Measurements from ENCODE around the gene HSP90B1. TPM values are rescaled to one million over a fixed set of nuclear protein-coding genes. Genes with fewer than 3 reads are reported as not detected.

The HSP90B1 gene
- total RNA-seq, 2 donors from 2014 or later = 662 to 1,207 TPM

DNA sequence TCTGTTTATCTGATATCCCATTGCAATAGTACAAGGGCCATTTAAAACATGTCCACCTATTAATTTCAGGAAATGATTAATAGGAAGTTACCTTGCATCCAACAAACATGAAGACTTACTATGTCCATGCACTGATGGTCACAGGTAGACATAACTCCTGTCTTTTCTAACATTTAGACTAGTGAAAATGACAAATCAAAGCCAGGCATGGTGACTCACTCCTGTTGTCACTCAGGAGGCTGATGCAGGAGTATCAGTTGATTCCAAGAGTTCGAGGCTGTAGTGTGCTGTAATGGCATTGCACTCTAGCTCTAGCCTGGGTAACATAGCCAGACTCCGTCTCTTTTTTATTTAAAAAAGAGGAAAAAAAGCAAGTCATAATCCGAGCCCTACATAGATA, 14.8 kb downstream of the HSP90B1 start:
- no peak overlapping the region for H3K4me3 ChIP-seq
- H3K4me1 ChIP-seq = no peaks in the 10 kb centered on the region
- H3K9me3 ChIP-seq = no peaks in the 10 kb centered on the region
- H3K27me3 ChIP-seq = no peaks in the 10 kb centered on the region
- intact Hi-C loops (cut with DNase I) = no loop called here
- DNase-seq = no peak
- H3K9ac ChIP-seq (ENCODE audit: low read depth in 2 of 2, low read length in 2 of 2) = no peak overlapping the region
- no peak overlapping the region for H3K27ac ChIP-seq
- TF ChIP-seq, protein P1, sequence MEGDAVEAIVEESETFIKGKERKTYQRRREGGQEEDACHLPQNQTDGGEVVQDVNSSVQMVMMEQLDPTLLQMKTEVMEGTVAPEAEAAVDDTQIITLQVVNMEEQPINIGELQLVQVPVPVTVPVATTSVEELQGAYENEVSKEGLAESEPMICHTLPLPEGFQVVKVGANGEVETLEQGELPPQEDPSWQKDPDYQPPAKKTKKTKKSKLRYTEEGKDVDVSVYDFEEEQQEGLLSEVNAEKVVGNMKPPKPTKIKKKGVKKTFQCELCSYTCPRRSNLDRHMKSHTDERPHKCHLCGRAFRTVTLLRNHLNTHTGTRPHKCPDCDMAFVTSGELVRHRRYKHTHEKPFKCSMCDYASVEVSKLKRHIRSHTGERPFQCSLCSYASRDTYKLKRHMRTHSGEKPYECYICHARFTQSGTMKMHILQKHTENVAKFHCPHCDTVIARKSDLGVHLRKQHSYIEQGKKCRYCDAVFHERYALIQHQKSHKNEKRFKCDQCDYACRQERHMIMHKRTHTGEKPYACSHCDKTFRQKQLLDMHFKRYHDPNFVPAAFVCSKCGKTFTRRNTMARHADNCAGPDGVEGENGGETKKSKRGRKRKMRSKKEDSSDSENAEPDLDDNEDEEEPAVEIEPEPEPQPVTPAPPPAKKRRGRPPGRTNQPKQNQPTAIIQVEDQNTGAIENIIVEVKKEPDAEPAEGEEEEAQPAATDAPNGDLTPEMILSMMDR (IDR thresholded peaks at IDR 0.05) = no peak
- peaks cover 53% of the 10 kb centered on the region for H3K36me3 ChIP-seq

DNA sequence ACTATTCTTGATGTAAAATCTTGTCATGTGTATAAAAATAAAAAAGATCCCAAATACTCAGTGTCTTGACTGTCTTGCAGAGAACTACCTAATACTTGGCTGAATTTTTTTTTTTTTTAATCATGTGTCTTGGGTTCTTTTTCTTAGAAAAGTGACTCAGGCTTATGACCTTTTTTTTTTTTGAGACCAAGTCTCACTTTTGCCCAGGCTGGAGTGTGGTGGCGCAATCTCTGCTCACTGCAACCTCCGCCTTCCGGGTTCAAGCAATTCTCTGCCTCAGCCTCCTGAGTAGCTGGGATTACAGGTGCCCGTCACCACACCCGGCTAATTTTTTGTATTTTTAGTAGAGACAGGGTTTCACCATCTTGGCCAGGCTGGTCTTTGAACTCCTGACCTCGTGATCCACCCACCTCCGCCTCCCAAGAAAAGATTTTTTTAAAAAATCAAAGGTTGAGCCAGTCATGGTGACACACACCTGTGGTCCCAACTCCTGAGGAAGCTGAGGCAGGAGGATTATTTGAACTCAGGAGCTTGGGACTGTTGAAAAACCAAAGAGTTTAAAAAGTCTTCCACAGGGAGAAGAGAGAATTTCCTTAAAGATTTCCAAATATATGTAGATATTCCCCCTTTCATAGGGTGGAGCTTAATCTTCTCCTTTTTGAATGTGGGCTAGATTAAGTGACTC, 17.8 kb downstream of the HSP90B1 start:
- DNase-seq = no peak
- Histone ChIP-seq H3K27ac (no peak overlapping the region), H3K27me3 (no peaks in the 10 kb centered on the region), H3K9ac (ENCODE audit: low read depth in 2 of 2, low read length in 2 of 2) (no peak overlapping the region), H3K4me3 (no peak overlapping the region), H3K4me1 (no peaks in the 10 kb centered on the region), H3K36me3 (peaks cover 44% of the 10 kb centered on the region), H3K9me3 (no peaks in the 10 kb centered on the region)
- TF ChIP-seq, protein P1 (IDR thresholded peaks at IDR 0.05) = no peak
- intact Hi-C loops (cut with DNase I) = no loop called here

DNA sequence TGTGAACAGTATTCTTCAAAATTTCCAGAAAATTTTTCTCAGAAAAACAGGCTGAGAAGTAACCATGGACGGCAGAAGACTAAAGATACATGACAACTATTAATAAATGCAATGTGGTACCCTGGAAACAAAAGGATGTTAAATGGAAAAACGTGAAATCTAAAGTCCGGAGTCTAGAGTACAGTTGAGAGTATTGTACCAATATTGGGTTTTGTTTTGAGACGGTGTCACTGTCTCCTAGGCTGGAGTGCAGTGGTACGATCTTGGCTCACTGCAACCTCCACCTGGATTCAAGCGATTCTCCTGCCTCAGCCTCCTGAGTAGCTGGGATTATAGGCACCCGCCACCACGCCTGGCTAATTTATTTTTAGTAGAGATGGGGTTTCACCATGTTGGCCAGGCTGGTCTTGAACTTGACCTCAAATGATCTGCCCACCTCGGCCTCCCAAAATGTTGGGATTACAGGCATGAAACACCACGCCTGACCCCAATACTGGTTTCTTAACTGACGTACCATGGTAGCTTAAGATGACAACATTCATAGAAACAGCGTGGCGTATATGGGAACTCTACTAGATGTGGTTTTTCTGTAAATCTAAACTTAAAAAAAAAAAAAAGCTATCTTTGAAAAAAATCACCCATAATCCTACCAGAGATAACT, 18.7 kb downstream of the HSP90B1 start:
- Histone ChIP-seq H3K27me3 (no peaks in the 10 kb centered on the region), H3K4me3 (no peak overlapping the region), H3K36me3 (peaks cover 37% of the 10 kb centered on the region), H3K27ac (no peak overlapping the region), H3K4me1 (no peaks in the 10 kb centered on the region), H3K9ac (ENCODE audit: low read depth in 2 of 2, low read length in 2 of 2) (no peak overlapping the region), H3K9me3 (no peaks in the 10 kb centered on the region)
- no peak for DNase-seq
- intact Hi-C loops (cut with DNase I) = no loop called here
- TF ChIP-seq, protein P1 (IDR thresholded peaks at IDR 0.05) = no peak

DNA sequence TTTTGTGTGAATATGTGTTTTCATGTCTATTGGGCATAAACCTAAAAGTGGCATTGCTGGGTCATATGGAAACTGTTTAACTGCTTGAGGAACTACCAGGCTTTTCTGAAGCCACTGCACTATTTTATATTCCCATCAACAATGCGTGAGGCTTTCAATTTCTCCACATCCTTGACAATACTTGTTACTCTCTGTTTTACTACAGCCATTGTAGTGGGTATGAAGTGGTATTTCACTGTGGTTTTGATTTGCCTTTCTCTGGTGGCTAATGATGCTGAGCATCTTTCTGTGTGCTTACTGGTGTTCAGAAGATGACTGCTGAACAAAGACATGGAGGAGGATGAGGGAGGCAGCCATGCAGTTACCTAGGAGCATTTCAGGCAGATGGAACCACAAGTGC, 22.3 kb downstream of the HSP90B1 start:
- peaks cover 4% of the 10 kb centered on the region for H3K4me1 ChIP-seq
- no peak overlapping the region for H3K9ac ChIP-seq (ENCODE audit: low read depth in 2 of 2, low read length in 2 of 2)
- TF ChIP-seq, protein P1 (IDR thresholded peaks at IDR 0.05) = no peak
- no peak overlapping the region for H3K4me3 ChIP-seq
- no peaks in the 10 kb centered on the region for H3K27me3 ChIP-seq
- DNase-seq = no peak
- intact Hi-C loops (cut with DNase I) = no loop called here
- no peaks in the 10 kb centered on the region for H3K9me3 ChIP-seq
- H3K36me3 ChIP-seq = peaks cover 12% of the 10 kb centered on the region
- H3K27ac ChIP-seq = no peak overlapping the region

DNA sequence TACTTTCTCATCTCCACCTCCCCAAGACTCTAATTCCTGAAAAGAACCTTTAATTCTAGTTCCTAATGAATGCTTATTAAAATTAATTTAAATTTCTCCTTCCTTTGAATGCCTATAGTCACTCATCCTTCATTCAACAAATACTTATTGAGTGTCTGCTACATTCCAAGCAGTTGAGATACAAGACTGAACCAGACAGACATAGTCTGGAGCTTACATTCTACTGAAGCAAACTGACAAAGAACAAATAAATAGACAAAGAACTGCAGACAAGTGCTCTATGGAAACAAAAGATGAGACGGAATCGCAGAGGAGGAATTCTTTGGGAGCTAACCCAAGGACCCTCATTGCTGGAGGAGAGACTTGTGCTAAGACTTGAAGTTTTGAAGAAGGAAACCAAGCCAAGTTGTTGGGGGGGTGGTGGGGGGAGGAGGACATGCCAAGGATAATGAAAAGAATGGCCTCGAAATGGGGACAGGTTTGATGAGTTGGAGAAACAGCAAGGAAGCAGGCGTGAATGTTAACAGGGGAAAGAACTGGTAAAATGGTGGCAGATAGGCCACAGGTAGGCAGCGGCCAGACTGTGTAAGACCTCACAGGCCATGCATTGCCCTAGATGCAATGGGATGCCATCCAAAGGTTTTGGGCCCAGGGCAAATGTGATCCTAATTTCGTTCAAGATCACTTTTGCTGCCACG, 25.8 kb downstream of the HSP90B1 start:
- intact Hi-C loops (cut with DNase I) = no loop called here
- H3K4me3 ChIP-seq = peak overlapping the region; percentile 96
- H3K9me3 ChIP-seq = no peaks in the 10 kb centered on the region
- H3K4me1 ChIP-seq = peaks cover 4% of the 10 kb centered on the region
- peak overlapping the region; percentile 85 to 88 for H3K9ac ChIP-seq (ENCODE audit: low read depth in 2 of 2, low read length in 2 of 2)
- no peaks in the 10 kb centered on the region for H3K27me3 ChIP-seq
- no peaks in the 10 kb centered on the region for H3K36me3 ChIP-seq
- TF ChIP-seq, protein P1 (IDR thresholded peaks at IDR 0.05) = no peak
- DNase-seq = peak; percentile 27
- H3K27ac ChIP-seq = peak overlapping the region; percentile 91
